ENCODE measurements around the gene KCNA10.

- TF ChIP-seq, protein P1, sequence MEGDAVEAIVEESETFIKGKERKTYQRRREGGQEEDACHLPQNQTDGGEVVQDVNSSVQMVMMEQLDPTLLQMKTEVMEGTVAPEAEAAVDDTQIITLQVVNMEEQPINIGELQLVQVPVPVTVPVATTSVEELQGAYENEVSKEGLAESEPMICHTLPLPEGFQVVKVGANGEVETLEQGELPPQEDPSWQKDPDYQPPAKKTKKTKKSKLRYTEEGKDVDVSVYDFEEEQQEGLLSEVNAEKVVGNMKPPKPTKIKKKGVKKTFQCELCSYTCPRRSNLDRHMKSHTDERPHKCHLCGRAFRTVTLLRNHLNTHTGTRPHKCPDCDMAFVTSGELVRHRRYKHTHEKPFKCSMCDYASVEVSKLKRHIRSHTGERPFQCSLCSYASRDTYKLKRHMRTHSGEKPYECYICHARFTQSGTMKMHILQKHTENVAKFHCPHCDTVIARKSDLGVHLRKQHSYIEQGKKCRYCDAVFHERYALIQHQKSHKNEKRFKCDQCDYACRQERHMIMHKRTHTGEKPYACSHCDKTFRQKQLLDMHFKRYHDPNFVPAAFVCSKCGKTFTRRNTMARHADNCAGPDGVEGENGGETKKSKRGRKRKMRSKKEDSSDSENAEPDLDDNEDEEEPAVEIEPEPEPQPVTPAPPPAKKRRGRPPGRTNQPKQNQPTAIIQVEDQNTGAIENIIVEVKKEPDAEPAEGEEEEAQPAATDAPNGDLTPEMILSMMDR (conservative IDR thresholded peaks at IDR 0.05 in 1 of 2, IDR thresholded peaks at IDR 0.05 in 1 of 2; ENCODE audit: low read depth in 1 of 2, low read length in 2 of 2) = no peak
- TF ChIP-seq EZH2 (IDR thresholded peaks at IDR 0.05; ENCODE audit: low read length, missing control alignments) = no peak
Observed at GRCh38 chr1:110482662-110483307, 36.2 kb downstream of the KCNA10 start.
